ENCODE measurements around the gene NPR2.

Gene NPR2

DNA sequence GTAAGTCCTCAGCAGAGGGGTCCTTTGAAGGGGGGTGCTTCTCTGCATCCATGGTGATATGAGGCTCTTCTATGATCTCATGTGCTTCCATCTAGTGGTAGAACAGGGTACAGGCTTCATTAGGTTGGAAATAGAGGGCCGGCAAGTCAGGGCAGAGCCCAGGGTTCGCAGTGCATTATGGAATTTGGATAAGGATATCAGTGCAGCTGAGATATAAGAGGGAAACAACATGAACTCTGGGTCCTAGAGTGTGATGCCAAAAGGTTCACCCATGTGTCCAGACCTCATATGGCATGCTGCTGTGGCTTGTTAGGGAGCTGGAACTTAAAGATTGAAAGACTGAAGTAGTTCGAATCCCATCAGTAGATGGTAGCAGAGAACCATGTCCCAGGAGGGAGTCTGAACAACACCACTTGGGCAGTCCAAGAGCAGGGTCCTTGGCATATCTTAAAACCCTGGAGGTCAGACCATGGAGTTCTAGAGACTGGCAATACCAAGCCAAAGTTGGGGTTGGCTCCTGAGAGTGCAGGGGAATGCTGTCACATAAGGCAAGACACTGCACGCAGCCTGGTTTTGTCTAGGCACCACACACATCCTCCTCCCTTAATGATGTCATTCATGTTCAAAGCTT, 34.8 kb downstream of the NPR2 start:
- H3K36me3 ChIP-seq (ENCODE audit: control insufficient read depth, insufficient read depth, low read length): no peaks in the 10 kb centered on the region
- H3K4me1 ChIP-seq (ENCODE audit: control insufficient read depth, insufficient read depth, low read length): peaks cover 10% of the 10 kb centered on the region
- H3K4me3 ChIP-seq (ENCODE audit: low read depth, low read length): no peak overlapping the region
- no peak overlapping the region for H3K9ac ChIP-seq (ENCODE audit: low read depth, low read length)
- H3K27me3 ChIP-seq (ENCODE audit: control insufficient read depth, insufficient read depth, low read length): peaks cover 2% of the 10 kb centered on the region
- no peaks in the 10 kb centered on the region for H3K9me3 ChIP-seq (ENCODE audit: control insufficient read depth, insufficient read depth, low read length)

DNA sequence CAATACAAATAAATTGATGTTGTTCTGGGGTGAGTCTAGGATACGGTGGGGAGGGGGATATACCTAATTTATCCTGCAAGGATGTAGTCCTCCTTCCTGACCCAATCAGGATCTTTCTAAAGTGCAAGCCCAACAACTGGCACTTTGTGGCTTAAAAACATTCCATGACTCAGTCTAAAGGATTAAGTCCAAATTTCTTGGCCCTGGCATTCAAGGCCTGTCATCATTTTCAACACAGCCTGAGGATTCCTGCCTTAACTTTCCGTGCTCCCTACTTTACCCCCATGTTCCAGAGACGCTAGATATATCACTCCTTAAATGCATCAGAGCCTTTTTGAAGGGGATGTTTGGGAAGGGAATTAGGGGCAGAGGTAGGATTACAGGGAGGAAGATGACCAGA, 36.1 kb downstream of the NPR2 start:
- Histone ChIP-seq H3K9me3 (ENCODE audit: control insufficient read depth, insufficient read depth, low read length) (no peaks in the 10 kb centered on the region), H3K27me3 (ENCODE audit: control insufficient read depth, insufficient read depth, low read length) (peaks cover 2% of the 10 kb centered on the region), H3K9ac (ENCODE audit: low read depth, low read length) (no peak overlapping the region), H3K4me3 (ENCODE audit: low read depth, low read length) (no peak overlapping the region), H3K4me1 (ENCODE audit: control insufficient read depth, insufficient read depth, low read length) (peaks cover 10% of the 10 kb centered on the region), H3K36me3 (ENCODE audit: control insufficient read depth, insufficient read depth, low read length) (no peaks in the 10 kb centered on the region)

- Histone ChIP-seq H3K9ac (ENCODE audit: low read depth, low read length) (no peak within 1 kb of the TSS), H3K4me1 (ENCODE audit: control insufficient read depth, insufficient read depth, low read length) (no peaks in the 10 kb centered on the region)
These were observed 37.3 kb downstream of the NPR2 start, which contains the start of gene FAM221B for GRCh38 chr9:35828716-35829083. Gene FAM221B, minus strand, starts transcription at chr9:35828732. Its CDS starts 2,571 bp downstream, at chr9:35826161.

GRCh38 chr9:35829084-35829763, 37.8 kb downstream of the NPR2 start, which contains the start of gene TMEM8B:
Gene TMEM8B, plus strand, starts transcription at chr9:35829228. Its CDS starts 220 bp downstream, at chr9:35829448.
- Histone ChIP-seq H3K9me3 (ENCODE audit: control insufficient read depth, insufficient read depth, low read length) (no peaks in the 10 kb centered on the region), H3K9ac (ENCODE audit: low read depth, low read length) (no peak within 1 kb of the TSS), H3K27me3 (ENCODE audit: control insufficient read depth, insufficient read depth, low read length) (peaks cover 2% of the 10 kb centered on the region), H3K36me3 (ENCODE audit: control insufficient read depth, insufficient read depth, low read length) (no peaks in the 10 kb centered on the region), H3K4me3 (ENCODE audit: low read depth, low read length) (peak within 1 kb of the TSS; percentile 79), H3K4me1 (ENCODE audit: control insufficient read depth, insufficient read depth, low read length) (no peaks in the 10 kb centered on the region)

More at GRCh38 chr9:35828716-35829083, 37.3 kb downstream of the NPR2 start, which contains the start of gene FAM221B:
- H3K36me3 ChIP-seq (ENCODE audit: control insufficient read depth, insufficient read depth, low read length): no peaks in the 10 kb centered on the region
- peak within 1 kb of the TSS; percentile 79 for H3K4me3 ChIP-seq (ENCODE audit: low read depth, low read length)
- peaks cover 2% of the 10 kb centered on the region for H3K27me3 ChIP-seq (ENCODE audit: control insufficient read depth, insufficient read depth, low read length)
- no peaks in the 10 kb centered on the region for H3K9me3 ChIP-seq (ENCODE audit: control insufficient read depth, insufficient read depth, low read length)

DNA sequence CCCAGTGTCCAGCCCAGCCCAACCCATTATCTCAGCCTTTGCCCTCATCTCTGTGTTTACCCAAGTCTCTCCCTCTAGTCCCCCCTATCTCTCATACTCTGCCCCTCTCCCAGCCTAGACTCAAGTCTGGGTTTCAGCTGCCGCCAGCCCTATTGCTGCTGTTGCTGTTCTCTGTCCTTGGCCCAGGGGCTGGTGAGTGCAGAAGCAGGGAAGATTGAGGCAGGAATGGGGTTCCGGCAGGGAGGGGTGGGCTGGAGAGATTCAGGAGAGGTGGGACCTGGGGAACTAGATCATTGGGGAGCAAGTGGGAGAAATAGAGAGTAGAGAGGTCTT, 38.3 kb downstream of the NPR2 start:
- no peaks in the 10 kb centered on the region for H3K4me1 ChIP-seq (ENCODE audit: control insufficient read depth, insufficient read depth, low read length)
- peak overlapping the region; percentile 79 for H3K4me3 ChIP-seq (ENCODE audit: low read depth, low read length)
- no peak overlapping the region for H3K9ac ChIP-seq (ENCODE audit: low read depth, low read length)
- peaks cover 2% of the 10 kb centered on the region for H3K27me3 ChIP-seq (ENCODE audit: control insufficient read depth, insufficient read depth, low read length)
- no peaks in the 10 kb centered on the region for H3K9me3 ChIP-seq (ENCODE audit: control insufficient read depth, insufficient read depth, low read length)
- no peaks in the 10 kb centered on the region for H3K36me3 ChIP-seq (ENCODE audit: control insufficient read depth, insufficient read depth, low read length)

- Histone ChIP-seq H3K4me3 (ENCODE audit: low read depth, low read length) (no peak overlapping the region), H3K9ac (ENCODE audit: low read depth, low read length) (no peak overlapping the region), H3K27me3 (ENCODE audit: control insufficient read depth, insufficient read depth, low read length) (peaks cover 2% of the 10 kb centered on the region), H3K9me3 (ENCODE audit: control insufficient read depth, insufficient read depth, low read length) (no peaks in the 10 kb centered on the region), H3K4me1 (ENCODE audit: control insufficient read depth, insufficient read depth, low read length) (no peaks in the 10 kb centered on the region), H3K36me3 (ENCODE audit: control insufficient read depth, insufficient read depth, low read length) (peaks cover 4% of the 10 kb centered on the region)
These were observed 39.6 kb downstream of the NPR2 start for GRCh38 chr9:35831040-35831439.

DNA sequence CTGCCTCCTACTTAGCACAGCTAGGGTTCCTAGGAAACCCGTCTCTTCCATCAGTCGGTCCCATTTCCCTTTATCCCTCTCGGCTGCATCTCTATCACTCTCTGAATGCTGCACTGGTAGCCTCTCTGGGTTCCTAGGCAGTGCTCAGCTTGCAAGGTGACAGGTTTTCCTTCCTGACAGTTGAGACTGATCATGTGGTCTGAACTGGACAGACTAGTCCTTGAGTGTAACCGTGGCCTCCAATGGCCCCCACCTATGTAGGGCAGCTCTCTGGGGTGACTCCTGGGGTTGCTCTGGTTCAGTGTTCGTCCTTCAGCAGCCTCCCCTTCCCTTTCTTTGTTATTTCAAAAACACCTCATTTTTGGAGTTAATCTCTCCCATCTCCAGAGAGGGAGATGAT, 41.4 kb downstream of the NPR2 start:
- Histone ChIP-seq H3K27me3 (ENCODE audit: control insufficient read depth, insufficient read depth, low read length) (no peaks in the 10 kb centered on the region), H3K36me3 (ENCODE audit: control insufficient read depth, insufficient read depth, low read length) (peaks cover 4% of the 10 kb centered on the region), H3K9me3 (ENCODE audit: control insufficient read depth, insufficient read depth, low read length) (no peaks in the 10 kb centered on the region), H3K9ac (ENCODE audit: low read depth, low read length) (no peak overlapping the region), H3K4me3 (ENCODE audit: low read depth, low read length) (no peak overlapping the region), H3K4me1 (ENCODE audit: control insufficient read depth, insufficient read depth, low read length) (no peaks in the 10 kb centered on the region)

- Histone ChIP-seq H3K9ac (ENCODE audit: low read depth, low read length) (no peak overlapping the region), H3K4me3 (ENCODE audit: low read depth, low read length) (no peak overlapping the region), H3K9me3 (ENCODE audit: control insufficient read depth, insufficient read depth, low read length) (no peaks in the 10 kb centered on the region), H3K4me1 (ENCODE audit: control insufficient read depth, insufficient read depth, low read length) (no peaks in the 10 kb centered on the region), H3K27me3 (ENCODE audit: control insufficient read depth, insufficient read depth, low read length) (no peaks in the 10 kb centered on the region), H3K36me3 (ENCODE audit: control insufficient read depth, insufficient read depth, low read length) (peaks cover 4% of the 10 kb centered on the region)
These were observed 43.1 kb downstream of the NPR2 start for GRCh38 chr9:35834260-35835215.

DNA sequence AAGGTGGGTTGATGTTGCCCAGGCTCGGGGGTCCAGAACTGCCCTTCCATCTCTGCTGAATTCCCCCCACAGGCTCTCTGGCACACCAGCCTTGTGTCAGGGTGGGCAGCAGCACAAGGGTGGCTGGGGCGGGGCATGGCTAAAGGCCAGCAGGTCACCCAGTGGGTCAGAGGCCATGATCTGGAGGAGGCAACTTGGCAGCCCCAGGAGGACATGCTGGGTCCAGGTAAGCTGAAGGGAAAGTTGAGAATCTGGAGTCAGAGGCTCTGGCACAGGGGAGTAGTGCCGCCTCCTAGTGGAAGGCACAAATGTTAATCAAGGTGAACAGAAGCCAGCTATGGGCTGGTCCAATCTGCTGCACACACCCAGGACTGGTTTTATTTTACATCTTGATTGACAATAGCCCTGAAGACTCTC, 43.8 kb downstream of the NPR2 start:
- peaks cover 4% of the 10 kb centered on the region for H3K36me3 ChIP-seq (ENCODE audit: control insufficient read depth, insufficient read depth, low read length)
- no peaks in the 10 kb centered on the region for H3K9me3 ChIP-seq (ENCODE audit: control insufficient read depth, insufficient read depth, low read length)
- no peak overlapping the region for H3K4me3 ChIP-seq (ENCODE audit: low read depth, low read length)
- no peaks in the 10 kb centered on the region for H3K4me1 ChIP-seq (ENCODE audit: control insufficient read depth, insufficient read depth, low read length)
- H3K27me3 ChIP-seq (ENCODE audit: control insufficient read depth, insufficient read depth, low read length): no peaks in the 10 kb centered on the region
- no peak overlapping the region for H3K9ac ChIP-seq (ENCODE audit: low read depth, low read length)

DNA sequence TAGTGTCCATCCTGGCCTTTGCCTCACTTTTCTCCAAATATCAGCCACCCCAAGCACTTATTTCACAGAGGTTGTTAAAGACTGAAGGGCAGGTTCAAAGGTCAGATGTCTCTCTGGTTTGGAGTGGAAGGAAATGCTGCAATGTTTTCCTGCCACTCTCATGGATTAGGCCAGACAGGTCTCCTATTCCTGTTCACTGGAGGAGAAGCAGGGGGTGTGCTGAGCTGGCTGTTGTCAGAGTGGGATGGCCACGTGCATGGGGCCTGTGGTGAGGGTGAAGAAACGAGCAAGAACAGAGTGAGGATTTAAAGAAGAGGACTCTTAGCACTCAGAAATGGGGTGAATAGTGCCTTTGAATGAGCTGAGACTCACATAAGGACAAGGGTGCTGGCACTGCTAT, 44.4 kb downstream of the NPR2 start:
- Histone ChIP-seq H3K9ac (ENCODE audit: low read depth, low read length) (no peak overlapping the region), H3K27me3 (ENCODE audit: control insufficient read depth, insufficient read depth, low read length) (no peaks in the 10 kb centered on the region), H3K4me1 (ENCODE audit: control insufficient read depth, insufficient read depth, low read length) (no peaks in the 10 kb centered on the region), H3K36me3 (ENCODE audit: control insufficient read depth, insufficient read depth, low read length) (peaks cover 4% of the 10 kb centered on the region), H3K9me3 (ENCODE audit: control insufficient read depth, insufficient read depth, low read length) (no peaks in the 10 kb centered on the region), H3K4me3 (ENCODE audit: low read depth, low read length) (no peak overlapping the region)

GRCh38 chr9:35836595-35836994, 45.2 kb downstream of the NPR2 start:
- H3K27me3 ChIP-seq (ENCODE audit: control insufficient read depth, insufficient read depth, low read length): no peaks in the 10 kb centered on the region
- H3K4me3 ChIP-seq (ENCODE audit: low read depth, low read length): no peak overlapping the region
- H3K9me3 ChIP-seq (ENCODE audit: control insufficient read depth, insufficient read depth, low read length): no peaks in the 10 kb centered on the region
- H3K9ac ChIP-seq (ENCODE audit: low read depth, low read length): no peak overlapping the region
- H3K4me1 ChIP-seq (ENCODE audit: control insufficient read depth, insufficient read depth, low read length): no peaks in the 10 kb centered on the region
- peaks cover 4% of the 10 kb centered on the region for H3K36me3 ChIP-seq (ENCODE audit: control insufficient read depth, insufficient read depth, low read length)

All from iPS-15b (cell line).